Fibroblast of gingiva (primary cell): ENCODE measurements around the gene ADRA1B.
"Not testable (repeated sequence)": the region's sequence is repeated elsewhere in the genome, so short reads cannot be mapped to it uniquely, and the experiment has no call there.

Experiments used
- DNase-seq: peaks from one replicate; pipeline ENCODE4 v3.0.0-alpha.2; 2011; ENCODE audit warnings: low read depth

ADRA1B gene

GRCh38 chr5:159928122-159928909, 12.0 kb downstream of the ADRA1B start:
- DNase-seq, result peak; percentile 62

GRCh38 chr5:159929176-159929575, 12.9 kb downstream of the ADRA1B start:
- no peak for DNase-seq

- no peak for DNase-seq
Measured at GRCh38 chr5:159933531-159934485, 17.5 kb downstream of the ADRA1B start.

DNA sequence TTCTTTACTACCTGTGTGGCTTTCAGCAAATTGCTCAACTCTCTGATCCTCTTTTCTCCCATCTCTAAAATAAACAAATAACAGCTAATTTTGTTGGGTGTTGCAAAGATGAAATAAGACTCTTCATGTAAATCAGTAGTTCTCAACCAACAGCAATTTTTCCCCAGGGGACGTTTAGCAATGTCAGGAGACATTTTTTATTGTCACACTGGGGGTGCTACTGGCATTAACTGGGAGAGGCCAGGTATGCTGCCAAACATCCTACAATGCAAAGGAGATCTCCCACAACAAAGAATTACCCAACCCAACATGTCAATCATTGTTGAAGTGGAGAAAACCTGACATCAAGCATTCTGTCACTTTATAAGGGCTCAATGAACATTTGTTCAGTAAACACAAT, 19.7 kb downstream of the ADRA1B start:
- no peak for DNase-seq

- DNase-seq, result no peak
Measured at GRCh38 chr5:159936686-159937329, 20.5 kb downstream of the ADRA1B start.

DNA sequence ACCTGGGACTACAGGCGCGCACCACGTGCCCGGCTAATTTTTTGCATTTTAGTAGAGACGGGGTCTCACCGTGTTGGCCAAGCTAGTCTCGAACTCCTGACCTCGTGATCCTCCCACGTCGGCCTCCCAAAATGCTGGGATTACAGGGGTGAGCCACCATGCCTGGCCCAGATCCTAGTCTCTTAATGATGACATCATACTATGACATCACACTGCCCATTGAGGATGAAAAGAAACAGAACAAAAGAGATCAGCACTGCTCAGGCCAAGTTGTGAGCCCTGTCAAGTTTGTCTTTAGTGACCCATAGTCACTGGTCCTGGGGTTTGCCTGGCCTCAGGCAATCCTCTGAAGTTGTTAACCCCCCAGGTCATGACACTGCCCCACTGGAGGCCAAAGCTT, 21.3 kb downstream of the ADRA1B start:
- no peak for DNase-seq

- no peak for DNase-seq
Measured at GRCh38 chr5:159943326-159943725, 27.0 kb downstream of the ADRA1B start.

- DNase-seq, result no peak
Measured at GRCh38 chr5:159944056-159944600, 27.8 kb downstream of the ADRA1B start.

DNA sequence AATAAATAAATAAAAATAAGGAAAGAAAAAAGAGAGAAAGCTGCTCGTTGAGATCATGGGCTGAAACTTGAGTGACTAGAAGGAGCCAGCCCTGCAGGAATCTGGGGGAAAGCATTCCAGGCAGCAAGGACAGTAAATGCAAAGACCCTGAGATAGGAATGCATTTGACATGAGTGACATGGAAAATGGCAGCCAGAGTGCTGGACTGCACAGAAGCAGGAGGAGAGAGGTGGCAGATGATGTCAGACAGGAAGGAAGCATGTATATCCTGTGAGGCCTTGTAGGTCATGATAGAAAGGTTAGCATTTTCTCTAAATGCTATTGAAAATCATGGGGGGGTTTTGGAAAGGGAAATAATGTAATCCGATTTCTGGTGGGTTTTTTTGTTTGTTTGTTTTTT, 29.1 kb downstream of the ADRA1B start:
- DNase-seq, result no peak

DNA sequence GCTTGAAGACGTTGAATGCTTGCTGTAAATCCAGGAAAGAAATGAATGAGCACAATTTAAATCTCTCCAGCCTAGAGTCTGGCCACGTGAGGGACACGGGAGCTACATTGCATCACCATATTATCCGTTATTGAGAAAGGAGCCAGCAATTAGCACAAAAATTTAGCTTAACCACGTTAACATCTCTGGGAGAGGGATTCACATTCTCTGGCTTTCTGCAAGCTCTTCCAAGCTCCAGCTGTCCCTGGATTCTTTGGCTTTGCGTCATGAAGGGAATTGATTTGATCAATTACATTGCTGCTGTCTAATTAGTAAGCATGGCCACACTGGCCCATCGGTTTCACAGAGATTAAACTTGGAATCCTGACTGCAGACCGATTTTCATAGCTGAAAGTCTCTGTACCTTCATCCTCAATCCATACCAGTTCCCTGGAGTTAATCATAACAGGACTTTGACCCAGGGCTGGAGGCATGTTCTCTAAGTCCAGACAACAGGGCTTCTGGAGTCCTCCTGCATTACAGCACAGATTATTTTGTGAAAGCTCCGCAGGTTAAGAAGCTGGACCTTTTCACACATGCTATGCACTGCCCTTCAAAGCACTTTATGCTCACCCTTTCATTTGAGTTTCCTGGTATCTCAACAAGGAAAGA, 31.6 kb downstream of the ADRA1B start:
- peak; percentile 86 for DNase-seq

GRCh38 chr5:159951387-159951786, 35.1 kb downstream of the ADRA1B start:
- no peak for DNase-seq

GRCh38 chr5:159951834-159952233, 35.6 kb downstream of the ADRA1B start:
- DNase-seq, result no peak

- DNase-seq, result no peak
Measured at GRCh38 chr5:159953609-159954008, 37.3 kb downstream of the ADRA1B start.

DNA sequence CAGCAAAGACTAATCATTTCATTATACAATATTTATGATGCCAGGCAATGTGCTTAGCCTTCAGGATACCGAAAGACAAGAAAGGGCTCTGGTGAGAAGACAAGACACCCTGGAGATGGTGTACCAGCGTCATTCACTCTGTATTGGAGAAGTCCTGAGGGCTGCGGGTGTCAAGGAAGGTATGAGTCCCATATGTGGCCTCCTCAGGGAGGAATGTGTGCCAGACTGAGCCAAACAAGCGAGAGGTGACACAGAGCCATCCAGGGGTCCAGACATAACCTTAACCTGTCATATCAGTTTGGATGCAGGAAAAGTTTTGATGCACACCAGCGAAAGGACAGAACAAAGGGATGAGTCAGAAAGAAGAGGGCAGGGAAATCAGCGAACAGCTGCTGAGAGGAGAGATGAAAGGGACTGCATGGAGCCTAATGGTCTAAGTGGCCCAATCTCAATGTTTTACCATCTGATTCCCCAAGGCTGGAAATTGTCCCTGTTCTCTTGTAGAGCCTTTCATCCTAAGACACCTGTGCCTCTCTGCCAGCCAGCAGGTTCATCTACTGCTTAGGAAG, 38.9 kb downstream of the ADRA1B start:
- DNase-seq, result no peak

- DNase-seq, result peak; percentile 53
Measured at GRCh38 chr5:159956074-159956473, 39.8 kb downstream of the ADRA1B start.

DNA sequence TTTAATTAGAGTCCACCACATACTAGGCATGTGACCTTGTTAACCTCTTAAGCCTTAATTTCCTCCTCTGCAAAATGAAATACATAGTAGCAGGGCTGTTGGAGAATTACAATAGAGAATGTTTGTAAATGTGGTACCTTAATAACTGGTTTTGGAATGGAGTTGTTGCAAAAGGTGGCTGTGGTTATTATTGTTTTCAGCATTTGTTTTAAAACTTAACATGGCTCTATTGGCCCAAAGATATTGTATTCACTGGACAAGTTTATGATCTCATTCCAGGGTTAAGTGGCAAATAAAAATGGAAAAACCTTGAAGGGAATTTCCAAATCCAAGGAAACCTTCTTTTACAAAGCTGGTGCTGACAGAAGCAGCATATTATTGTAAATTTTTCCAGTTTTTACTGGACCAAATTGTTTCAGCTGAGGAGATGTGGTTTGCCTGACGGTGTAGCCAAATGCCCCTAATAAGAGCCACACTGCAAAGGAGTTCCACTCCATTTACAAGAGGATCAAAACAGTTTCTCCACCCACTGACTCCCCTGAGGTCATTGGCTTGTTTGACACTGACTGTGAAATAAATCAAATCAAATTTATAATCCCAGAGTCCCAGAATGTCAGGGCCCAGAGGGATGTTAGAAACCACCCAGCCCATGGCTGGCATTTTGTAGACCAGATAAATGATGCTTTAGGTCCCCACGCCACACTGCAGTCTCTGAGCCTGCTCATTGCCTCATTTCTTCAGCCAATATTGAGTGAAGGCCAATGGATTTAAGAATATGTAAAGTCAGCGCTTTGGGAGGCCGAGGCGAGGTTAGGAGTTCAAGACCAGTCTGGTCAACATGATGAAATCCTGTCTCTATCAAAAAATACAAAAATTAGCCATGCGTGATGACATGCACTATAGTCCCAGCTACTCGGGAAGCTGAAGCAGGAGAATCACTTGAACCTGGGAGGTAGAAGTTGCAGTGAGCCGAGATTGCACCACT, 45.2 kb downstream of the ADRA1B start:
- DNase-seq, result no peak

DNA sequence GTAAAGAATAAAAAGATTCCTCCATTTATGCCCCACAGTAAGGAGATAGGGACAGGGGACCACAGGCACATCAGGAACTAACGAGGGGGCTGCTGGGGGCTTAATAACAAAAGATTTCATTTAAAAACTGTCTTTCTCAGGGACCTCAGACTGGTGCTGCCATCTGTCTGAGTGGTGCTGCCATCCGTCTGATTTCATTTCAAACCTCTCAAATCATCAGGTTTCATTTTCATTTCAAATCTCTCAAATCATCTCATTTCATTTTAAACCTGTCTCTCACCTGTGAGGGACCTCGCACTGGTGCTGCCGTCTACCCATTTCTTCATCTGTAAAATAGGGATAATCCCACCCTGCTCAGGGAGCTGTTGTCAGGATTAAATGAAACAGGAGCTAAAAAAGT, 45.9 kb downstream of the ADRA1B start:
- DNase-seq, result no peak

DNA sequence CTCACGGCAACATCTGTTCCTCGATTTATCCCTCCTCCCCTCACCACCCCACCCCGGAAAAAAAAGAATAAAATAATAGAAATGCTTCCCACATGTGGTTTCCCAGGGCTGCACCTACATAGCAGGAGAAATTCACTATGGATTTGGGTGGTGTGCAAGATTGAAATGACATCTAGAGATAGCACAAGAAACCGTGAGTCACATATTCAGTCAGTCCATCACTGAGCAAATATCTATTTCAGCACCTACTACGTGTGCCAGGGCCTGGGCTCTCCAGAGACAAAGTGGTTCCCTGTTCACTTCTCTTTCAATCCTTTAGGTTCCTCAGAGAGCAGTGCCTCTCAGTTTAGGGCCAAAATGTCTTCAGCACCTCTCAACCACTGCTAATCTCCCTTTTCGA, 47.7 kb downstream of the ADRA1B start:
- no peak for DNase-seq

DNA sequence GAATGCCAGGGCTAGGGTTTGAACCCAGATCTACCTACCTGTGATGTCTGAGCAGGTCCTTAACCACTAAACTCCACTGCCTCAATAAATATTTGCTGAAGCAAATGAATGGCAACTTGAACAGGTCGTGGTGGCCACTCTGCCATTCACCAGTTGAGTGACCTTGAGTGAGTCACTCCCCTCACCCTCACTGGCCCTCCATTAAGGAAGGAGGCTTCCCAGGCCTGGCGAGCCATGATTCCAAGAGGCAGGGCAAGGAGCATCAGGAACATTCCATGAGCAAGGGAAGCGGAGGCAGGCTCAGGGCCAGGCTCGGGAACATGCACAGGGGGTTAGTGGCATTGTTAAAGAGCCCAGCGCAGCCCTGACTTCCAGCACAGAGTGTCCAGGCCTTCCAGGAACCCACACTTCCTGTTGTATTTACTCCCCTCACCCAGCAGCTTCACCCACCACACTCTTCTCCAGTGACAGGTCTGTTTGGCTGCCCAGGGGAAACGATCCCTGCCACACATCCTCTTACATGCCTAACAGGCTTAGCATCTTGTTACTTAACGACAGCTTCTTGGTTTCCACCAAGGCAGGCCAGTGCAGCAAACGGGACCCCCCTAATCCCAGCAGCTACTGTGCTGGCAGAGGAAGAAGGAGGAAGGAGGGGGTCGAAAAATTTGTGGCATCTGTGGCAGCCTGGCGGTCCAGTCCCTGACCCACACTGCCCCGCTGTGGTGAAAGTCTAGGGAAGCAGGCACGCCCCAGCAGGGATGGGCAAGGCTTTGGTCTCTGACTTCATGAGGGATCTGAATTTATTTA, 49.0 kb downstream of the ADRA1B start:
- peak; percentile 67 for DNase-seq

DNA sequence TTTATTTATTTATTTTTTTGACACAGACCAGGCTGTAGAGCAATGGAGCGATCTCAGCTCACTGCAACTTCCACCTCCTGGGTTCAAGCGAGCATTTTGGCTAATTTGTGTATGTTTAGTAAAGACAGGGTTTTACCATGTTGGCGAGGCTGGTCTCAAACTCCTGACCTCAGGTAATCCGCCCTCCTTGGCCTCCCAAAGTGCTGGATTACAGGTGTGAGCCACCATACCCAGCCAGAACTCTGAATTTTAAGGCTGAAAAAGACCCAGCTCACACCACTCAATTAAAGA, 49.5 kb downstream of the ADRA1B start:
- not testable (repeated sequence) for DNase-seq
